Endothelial cell of umbilical vein (primary cell): ENCODE measurements around the gene TTLL11. TPM values are rescaled to one million over a fixed set of nuclear protein-coding genes. Genes with fewer than 3 reads are reported as not detected.

Experiments used
- BruUV-seq: library from RNA; stranded (reverse); fragments of 400-500 nt; replicated peaks from 2 replicates; lab custom pipeline; 2021; lab: Mats Ljungman, UMichigan
- CTCF ChIA-PET: fragments of 300-600, 350-600 bp; sonication (Branson Sonifier 250); formaldehyde crosslinking; loops from one replicate; lab custom pipeline; 2021; ENCODE audit warnings: antibody characterized with exemption, inconsistent platforms; lab: Charles Lee
- POLR2A ChIA-PET: fragments of 300-600, 350-600 bp; sonication (Branson Sonifier 250); formaldehyde crosslinking; loops from one replicate; lab custom pipeline; 2021; ENCODE audit warnings: antibody characterized with exemption, inconsistent platforms; lab: Charles Lee
- DNase-seq: peaks from one replicate; pipeline ENCODE4 v3.0.0-alpha.2; 2011; ENCODE audit warnings: low read depth, low spot score
- FAIRE-seq: peaks from 2 replicates; lab custom pipeline; 2011; peaks lifted over from hg19 to GRCh38; lab: Jason Lieb, UNC
- H2AFZ ChIP-seq: 2 replicates; pipeline ENCODE4 v1.6.0; 2012; ENCODE audit warnings: low read depth, low read length, control low read depth, inconsistent platforms
- H3K27ac ChIP-seq: 2 replicates; pipeline ENCODE4 v1.5.1; 2011; ENCODE audit warnings: low read depth, mild to moderate bottlenecking, control low read depth, low read length, moderate library complexity; ENCODE audit not compliant: insufficient read depth
- H3K27me3 ChIP-seq, 2 experiments: 2 replicates each; pipeline versions ENCODE4 v1.6.0 to v1.6.1; 2011; ENCODE audit warnings: low read length in 2 of 2, mixed read lengths in 1 of 2; ENCODE audit not compliant: control insufficient read depth in 2 of 2, insufficient read depth in 2 of 2
- H3K36me3 ChIP-seq, 2 experiments: 2 replicates in 1 of 2; 3 replicates in 1 of 2; pipeline ENCODE4 v1.5.1; 2011; ENCODE audit warnings: low read length in 2 of 2, mild to moderate bottlenecking in 1 of 2, moderate library complexity in 1 of 2; ENCODE audit not compliant: control insufficient read depth in 2 of 2, insufficient read depth in 2 of 2; ENCODE audit errors: extremely low read depth in 1 of 2
- H3K4me1 ChIP-seq: 3 replicates; pipeline ENCODE4 v1.5.1; 2011; ENCODE audit warnings: mild to moderate bottlenecking, low read length; ENCODE audit not compliant: control insufficient read depth, insufficient read depth; ENCODE audit errors: extremely low read depth
- H3K4me2 ChIP-seq: 2 replicates; pipeline ENCODE4 v1.6.1; 2011; ENCODE audit warnings: low read length, control low read depth, mixed read lengths; ENCODE audit not compliant: insufficient read depth
- H3K4me3 ChIP-seq, 3 experiments: fragments of 200-600 bp in 1 of 3; sonication (generic), shearing (Covaris generic) in 1 of 3; replicated peaks in 1 of 3; 2 replicates each; pipeline ENCODE4 v1.5.1; 2011 to 2016; ENCODE audit warnings: control low read depth in 3 of 3, low read length in 3 of 3, mild to moderate bottlenecking in 2 of 3, inconsistent platforms in 1 of 3, low read depth in 1 of 3, moderate library complexity in 1 of 3; ENCODE audit not compliant: insufficient read depth in 1 of 3
- H3K79me2 ChIP-seq: 2 replicates; pipeline ENCODE4 v1.6.0; 2012; ENCODE audit warnings: low read length, inconsistent platforms; ENCODE audit not compliant: control insufficient read depth, insufficient read depth
- H3K9ac ChIP-seq: replicated peaks from 2 replicates; pipeline ENCODE3; 2011; ENCODE audit warnings: low read length, control low read depth; ENCODE audit not compliant: insufficient read depth; ENCODE audit errors: extremely low read depth
- H3K9me1 ChIP-seq: replicated peaks from 3 replicates; pipeline ENCODE4 v1.6.0; 2011; ENCODE audit warnings: mild to moderate bottlenecking, low read length; ENCODE audit not compliant: control insufficient read depth, insufficient read depth; ENCODE audit errors: extremely low read depth
- H3K9me3 ChIP-seq: replicated peaks from 2 replicates; pipeline ENCODE4 v1.5.1; 2012; ENCODE audit warnings: low read length, inconsistent platforms; ENCODE audit not compliant: control insufficient read depth, insufficient read depth
- H4K20me1 ChIP-seq: replicated peaks from 2 replicates; pipeline ENCODE3; 2011; ENCODE audit warnings: mild to moderate bottlenecking, low read length; ENCODE audit not compliant: control insufficient read depth, insufficient read depth; ENCODE audit errors: extremely low read depth
- CTCF ChIP-seq, 2 donors: IDR thresholded peaks; 1 replicate in 1 of 2; 2 replicates in 1 of 2; pipeline ENCODE4 v1.5.1; 2011; ENCODE audit warnings: low read length in 2 of 2, mild to moderate bottlenecking in 2 of 2, moderate library complexity in 2 of 2, control low read depth in 1 of 2, inconsistent platforms in 1 of 2, low read depth in 1 of 2; ENCODE audit not compliant: insufficient read depth in 1 of 2; ENCODE audit errors: extremely low read depth in 1 of 2
- EZH2 ChIP-seq: IDR thresholded peaks from 2 replicates; pipeline ENCODE4 v1.6.1; 2012; ENCODE audit warnings: borderline replicate concordance, low read depth, mild to moderate bottlenecking, moderate library complexity, low read length, inconsistent platforms; ENCODE audit not compliant: severe bottlenecking
- FOS ChIP-seq: IDR thresholded peaks from 2 replicates; pipeline ENCODE4 v1.6.1; 2011; ENCODE audit warnings: mild to moderate bottlenecking, low read length, moderate library complexity, borderline replicate concordance; ENCODE audit not compliant: insufficient read depth
- GATA2 ChIP-seq: IDR thresholded peaks from 2 replicates; pipeline ENCODE4 v1.7.0; 2011; ENCODE audit warnings: low read depth, mild to moderate bottlenecking, moderate library complexity, mixed read lengths, low read length; ENCODE audit not compliant: insufficient read length, insufficient read depth
- JUN ChIP-seq: IDR thresholded peaks from 2 replicates; pipeline ENCODE4 v1.6.1; 2011; ENCODE audit warnings: borderline replicate concordance, low read depth; ENCODE audit not compliant: insufficient read length, insufficient read depth
- MYC ChIP-seq: IDR thresholded peaks from one replicate; pipeline ENCODE4 v1.6.1; 2011; ENCODE audit warnings: mild to moderate bottlenecking, low read depth, low read length
- POLR2A ChIP-seq: IDR thresholded peaks from 2 replicates; pipeline ENCODE4 v1.6.1; 2012; ENCODE audit warnings: low read depth, mild to moderate bottlenecking, control low read depth, low read length
- POLR2AphosphoS5 ChIP-seq: IDR thresholded peaks from 2 replicates; pipeline ENCODE4 v1.6.1; 2012; ENCODE audit warnings: low read depth, mild to moderate bottlenecking, control low read depth, low read length, moderate library complexity; ENCODE audit not compliant: insufficient read depth
- dilution Hi-C: fragments of 300-500 bp; cut with MboI; formaldehyde crosslinking; loops from one replicate; pipeline ENCODE4 v1.15.0; 2019; ENCODE audit warnings: low sequenced_read_pairs; ENCODE audit not compliant: extremely low pct_ligation_motif_present
- intact Hi-C: fragments of 100-400 bp; cut with micrococcal nuclease; formaldehyde crosslinking; loops from one replicate; pipeline ENCODE4 v1.10.0; 2022
- polyA plus RNA-seq, 4 experiments: library from polyadenylated mRNA; depleted of rRNA in 3 of 4; stranded (reverse) in 3 of 4; unstranded in 1 of 4; fragments of >200 nt; gene quantifications; 2 replicates each; pipeline versions ENCODE4 v1.2.1 to v1.2.3, GENCODE V29; 2011 to 2012; ENCODE audit warnings: missing spikeins in 1 of 4
- total RNA-seq: library from RNA; stranded (reverse); gene quantifications from 2 replicates; pipeline ENCODE4 v1.2.3, GENCODE V29; 2021
- TF ChIP-seq, protein P1 (sequence below): IDR thresholded peaks from 2 replicates; pipeline ENCODE4 v1.6.1; 2011; ENCODE audit not compliant: insufficient read depth, insufficient read length

Gene TTLL11
- total and polyA plus RNA-seq, 2 donors (not counting 3 experiments of a cell fraction or from before 2014, with no cell fraction given), result 4.9 to 5.1 TPM

DNA sequence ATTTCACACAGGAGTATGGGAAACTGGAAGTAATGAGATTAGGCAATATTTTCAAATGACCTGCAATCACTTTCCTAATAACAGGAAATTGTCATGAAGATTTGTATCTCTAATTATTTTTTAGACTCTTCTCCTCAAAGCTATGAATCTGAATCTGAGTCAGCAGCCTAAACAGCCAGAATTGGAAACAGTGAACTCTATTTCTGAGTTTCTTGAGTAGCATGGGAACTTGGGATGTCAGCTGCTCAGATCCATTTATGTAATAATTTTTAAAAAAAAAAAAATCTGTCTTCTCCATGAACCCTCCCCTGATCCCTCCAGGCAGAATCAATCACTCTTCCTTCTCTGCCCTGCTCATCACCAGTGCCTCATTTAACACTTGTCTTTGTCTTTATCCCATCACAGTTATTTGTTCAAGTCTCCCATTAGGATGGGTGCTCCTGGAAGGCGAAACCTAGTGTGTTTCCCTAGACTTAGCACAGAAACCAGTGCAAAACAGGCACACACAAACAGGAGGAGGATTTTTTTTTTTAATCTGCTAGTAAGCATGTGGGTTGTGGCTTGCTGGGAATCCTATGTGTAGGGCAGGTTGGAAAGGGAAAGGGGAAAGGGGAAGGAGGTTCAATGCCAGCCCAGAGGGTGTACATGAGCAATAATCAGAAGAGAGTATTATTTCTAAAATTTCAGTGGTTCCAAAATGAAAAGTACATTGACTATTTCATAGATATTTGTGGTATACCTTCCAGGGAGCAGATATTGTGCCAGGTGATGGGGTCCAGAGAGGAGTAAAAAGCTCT, 186.8 kb downstream of the TTLL11 start:
- ChIA-PET CTCF (interaction anchor here (1.1 to 1.4 kb wide), 2 partner anchors 18 to 219 kb away, joined by 3 read pairs; no protein-coding TSS in a partner anchor), POLR2A (no interaction called here)

DNA sequence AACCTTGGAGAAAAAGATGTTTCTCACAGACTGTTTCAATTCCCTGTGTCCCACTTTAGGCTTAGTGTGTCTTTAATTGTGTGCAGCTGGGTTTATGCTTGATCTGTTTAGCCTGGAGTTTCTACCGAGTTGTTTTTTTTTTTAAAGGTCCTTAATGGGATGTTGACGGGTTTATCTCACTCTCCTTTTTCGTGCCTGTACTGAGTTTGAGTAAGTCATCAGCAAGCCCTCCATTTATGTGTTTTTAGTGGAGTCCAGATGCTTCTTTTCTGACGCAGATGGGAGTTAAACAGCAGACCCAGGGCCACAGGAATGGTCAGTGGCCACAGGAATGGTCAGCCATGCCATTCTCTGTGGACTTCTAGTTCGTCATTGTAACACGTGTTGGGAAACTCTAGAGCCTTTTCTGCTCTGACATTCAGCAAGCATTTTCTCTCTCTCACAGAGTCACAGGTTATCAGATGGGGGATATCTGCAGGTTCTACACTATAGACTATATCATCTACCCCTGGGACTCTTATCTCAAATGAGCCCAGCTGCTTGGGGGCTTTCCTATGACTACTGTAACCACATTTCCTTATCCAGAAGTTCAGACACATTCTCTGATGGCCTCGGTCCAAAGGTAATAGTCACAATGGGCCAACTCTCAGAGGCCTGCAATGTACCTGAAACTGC, 190.5 kb downstream of the TTLL11 start:
- H4K20me1 ChIP-seq, result no peaks in the 10 kb centered on the region
- no peak overlapping the region for H3K4me3 ChIP-seq
- no TSS peak for BruUV-seq
- ChIA-PET POLR2A (no interaction called here), CTCF (interaction anchor here (0.8 to 0.9 kb wide), 3 partner anchors 28 to 357 kb away, joined by 3 read pairs; no protein-coding TSS in a partner anchor)
- intact Hi-C loops (loop anchor here (2.0 to 10.0 kb wide), 2 partner anchors 60 to 358 kb away; no protein-coding TSS in a partner anchor), dilution Hi-C loops (no loop called here)
- peaks cover 13% of the 10 kb centered on the region for H3K4me1 ChIP-seq
- H3K27me3 ChIP-seq, result no peaks in the 10 kb centered on the region
- peak overlapping the region; percentile 1 for H2AFZ ChIP-seq
- peak overlapping the region; percentile 6 for H3K4me2 ChIP-seq
- TF ChIP-seq CTCF (IDR thresholded peaks at IDR 0.05; ENCODE audit: extremely low read depth in 1 of 2, insufficient read depth in 1 of 2, low read depth in 1 of 2, low read length in 2 of 2) (no peak), MYC (peak; percentile 48), FOS (peak; percentile 59), EZH2 (no peak), POLR2AphosphoS5 (peak; percentile 95), JUN (peak; percentile 30), POLR2A (no peak), GATA2 (peak; percentile 98)
- TF ChIP-seq, protein P1, sequence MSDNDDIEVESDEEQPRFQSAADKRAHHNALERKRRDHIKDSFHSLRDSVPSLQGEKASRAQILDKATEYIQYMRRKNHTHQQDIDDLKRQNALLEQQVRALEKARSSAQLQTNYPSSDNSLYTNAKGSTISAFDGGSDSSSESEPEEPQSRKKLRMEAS, result no peak
- H3K79me2 ChIP-seq, result no peaks in the 10 kb centered on the region
- no peaks in the 10 kb centered on the region for H3K9me3 ChIP-seq
- H3K9ac ChIP-seq, result peak overlapping the region; percentile 11
- H3K36me3 ChIP-seq, result no peaks in the 10 kb centered on the region
- H3K27ac ChIP-seq, result peak overlapping the region; percentile 76
- FAIRE-seq, result peak; percentile 79
- peak; percentile 95 for DNase-seq
- H3K9me1 ChIP-seq, result no peaks in the 10 kb centered on the region

More for the DNA sequence above, 186.8 kb downstream of the TTLL11 start:
- Histone ChIP-seq H3K27me3 (no peaks in the 10 kb centered on the region), H4K20me1 (peaks cover 2% of the 10 kb centered on the region), H3K9me3 (no peaks in the 10 kb centered on the region), H3K4me1 (peaks cover 17% of the 10 kb centered on the region), H3K4me2 (no peak overlapping the region), H3K4me3 (no peak overlapping the region), H2AFZ (no peak overlapping the region), H3K79me2 (no peaks in the 10 kb centered on the region), H3K27ac (no peak overlapping the region), H3K36me3 (no peaks in the 10 kb centered on the region), H3K9ac (no peak overlapping the region), H3K9me1 (no peaks in the 10 kb centered on the region)
- peak; percentile 70 for DNase-seq
- BruUV-seq, result no TSS peak
- no peak for FAIRE-seq
- TF ChIP-seq POLR2AphosphoS5 (no peak), GATA2 (peak; percentile 11)
- intact Hi-C loops, result loop anchor here (10.0 kb wide), 1 partner anchor 361 kb away; no protein-coding TSS in a partner anchor
- dilution Hi-C loops, result no loop called here
